HCT116 (cell line): ENCODE measurements around the gene OR10H2. TPM values are rescaled to one million over a fixed set of nuclear protein-coding genes. Genes with fewer than 3 reads are reported as not detected.

Source experiments
- ATAC-seq: fragments of 200-7000 bp; cut with Tn5 transposase; 2 replicates; pipeline ENCODE4 v1.9.1; 2020; ENCODE audit warnings: mild to moderate bottlenecking, moderate library complexity
- BruUV-seq: library from RNA; stranded (reverse); fragments of 400-500 nt; replicated peaks from 2 replicates; lab custom pipeline; 2021; lab: Mats Ljungman, UMichigan
- CTCF ChIA-PET: fragments of 300-600 bp; sonication (Branson Sonifier 250); formaldehyde crosslinking; loops from one replicate; lab custom pipeline; 2021; ENCODE audit warnings: antibody characterized with exemption; lab: Charles Lee
- POLR2A ChIA-PET: fragments of 300-600, 350-600 bp; sonication (Branson Sonifier 250); formaldehyde crosslinking; loops from one replicate; lab custom pipeline; 2021; ENCODE audit warnings: antibody characterized with exemption; lab: Charles Lee
- RAD21 ChIA-PET, 2 experiments: fragments of 300-600 bp; sonication (Branson Sonifier 250); formaldehyde crosslinking; loops; one replicate each; lab custom pipeline; 2023; ENCODE audit warnings: low total read pairs in 2 of 2; ENCODE audit not compliant: uncharacterized antibody in 2 of 2, unreplicated experiment in 2 of 2, low non-redundant PET in 1 of 2; lab: Charles Lee
- DNase-seq: peaks from one replicate; pipeline ENCODE4 v3.0.0-alpha.2; 2010; ENCODE audit warnings: low read depth, low spot score
- H2AFZ ChIP-seq: fragments of 200-600 bp; shearing (Covaris generic), sonication (generic); 2 replicates; pipeline ENCODE4 v1.6.1; 2017; ENCODE audit warnings: low read depth, mixed run types, mixed read lengths, antibody characterized with exemption, low read length; ENCODE audit not compliant: poor library complexity, severe bottlenecking
- H3K27ac ChIP-seq: 2 replicates; pipeline ENCODE4 v1.5.1; 2012; ENCODE audit warnings: low read depth, low read length
- H3K27me3 ChIP-seq: fragments of 200-600 bp; sonication (generic); 2 replicates; pipeline ENCODE4 v1.6.1; 2016; ENCODE audit warnings: mixed run types, low read length, mixed read lengths; ENCODE audit not compliant: insufficient read depth
- H3K36me3 ChIP-seq, 2 experiments: fragments of 200-500 bp in 1 of 2; fragments of 200-600 bp in 1 of 2; sonication (Bioruptor generic) in 1 of 2; sonication (generic) in 1 of 2; 2 replicates each; pipeline versions ENCODE4 v1.5.1 to v1.6.1; 2014 to 2016; ENCODE audit warnings: low read length in 2 of 2, inconsistent platforms in 1 of 2, mixed read lengths in 1 of 2, mixed run types in 1 of 2; ENCODE audit not compliant: insufficient read depth in 2 of 2, control insufficient read depth in 1 of 2
- H3K4me1 ChIP-seq, 2 experiments: fragments of 200-600 bp in 1 of 2; sonication (generic) in 1 of 2; 2 replicates each; pipeline versions ENCODE4 v1.5.1 to v1.6.1; 2012 to 2017; ENCODE audit warnings: low read length in 2 of 2, inconsistent platforms in 1 of 2, mild to moderate bottlenecking in 1 of 2, mixed read lengths in 1 of 2, mixed run types in 1 of 2, moderate library complexity in 1 of 2; ENCODE audit not compliant: insufficient read depth in 2 of 2, control insufficient read depth in 1 of 2
- H3K4me2 ChIP-seq: fragments of 200-600 bp; sonication (generic); 2 replicates; pipeline ENCODE4 v1.6.1; 2017; ENCODE audit warnings: mixed run types, low read length, mixed read lengths
- H3K4me3 ChIP-seq, 2 experiments: fragments of 200-600 bp in 1 of 2; sonication (generic) in 1 of 2; replicated peaks in 1 of 2; 2 replicates each; pipeline ENCODE4 v1.5.1; 2011 to 2016; ENCODE audit warnings: low read length in 2 of 2, control low read depth in 1 of 2, low read depth in 1 of 2, mild to moderate bottlenecking in 1 of 2, mixed read lengths in 1 of 2, mixed run types in 1 of 2
- H3K79me2 ChIP-seq: fragments of 200-600 bp; sonication (generic); 2 replicates; pipeline ENCODE4 v1.6.1; 2017; ENCODE audit warnings: mild to moderate bottlenecking, mixed run types, low read length, moderate library complexity, mixed read lengths; ENCODE audit not compliant: insufficient read depth
- H3K9ac ChIP-seq: fragments of 200-600 bp; sonication (generic); 2 replicates; pipeline ENCODE4 v1.6.1; 2016; ENCODE audit warnings: low read length, mixed read lengths
- H3K9me2 ChIP-seq: fragments of 200-600 bp; sonication (generic), shearing (Covaris generic); 2 replicates; pipeline ENCODE4 v1.6.1; 2017; ENCODE audit warnings: mixed run types, mild to moderate bottlenecking, moderate library complexity; ENCODE audit not compliant: insufficient read depth
- H3K9me3 ChIP-seq, 2 experiments: fragments of 200-500 bp in 1 of 2; fragments of 200-600 bp in 1 of 2; sonication (Bioruptor generic) in 1 of 2; sonication (generic) in 1 of 2; 2 replicates each; pipeline ENCODE4 v1.6.1; 2014 to 2017; ENCODE audit warnings: low read length in 2 of 2, mixed read lengths in 2 of 2, inconsistent platforms in 1 of 2, low read depth in 1 of 2, mild to moderate bottlenecking in 1 of 2, mixed run types in 1 of 2, moderate library complexity in 1 of 2; ENCODE audit not compliant: control insufficient read depth in 1 of 2, insufficient read depth in 1 of 2
- H4K20me1 ChIP-seq: fragments of 200-600 bp; sonication (generic), shearing (Covaris generic); 2 replicates; pipeline ENCODE4 v1.6.1; 2017; ENCODE audit warnings: mixed run types, mild to moderate bottlenecking, moderate library complexity; ENCODE audit not compliant: insufficient read depth
- ATF3 ChIP-seq: IDR thresholded peaks from 2 replicates; pipeline ENCODE4 v1.6.1; 2012
- CBX3 ChIP-seq: IDR thresholded peaks from 2 replicates; pipeline ENCODE4 v1.6.1; 2012; ENCODE audit warnings: low read depth
- CEBPB ChIP-seq: IDR thresholded peaks from 2 replicates; pipeline ENCODE4 v1.6.1; 2012; ENCODE audit warnings: low read depth
- CTCF ChIP-seq, 3 experiments: fragments of 200-600 bp in 1 of 3; sonication (generic) in 1 of 3; IDR thresholded peaks in 2 of 3; conservative IDR thresholded peaks in 1 of 3; 2 replicates each; pipeline ENCODE4 v1.5.1; 2012 to 2017; ENCODE audit warnings: low read depth in 2 of 3, low read length in 2 of 3, antibody characterized with exemption in 1 of 3, borderline replicate concordance in 1 of 3, control low read depth in 1 of 3, mild to moderate bottlenecking in 1 of 3, mixed read lengths in 1 of 3, mixed run types in 1 of 3, moderate library complexity in 1 of 3; ENCODE audit not compliant: insufficient read depth in 1 of 3
- EGR1 ChIP-seq: IDR thresholded peaks from 2 replicates; pipeline ENCODE4 v1.6.1; 2012; ENCODE audit warnings: low read depth
- EZH2 ChIP-seq: fragments of 200-600 bp; sonication (generic); IDR thresholded peaks from 2 replicates; pipeline ENCODE4 v1.6.1; 2017; ENCODE audit warnings: antibody characterized with exemption, mixed run types
- EZH2phosphoT487 ChIP-seq: fragments of 200-600 bp; IDR thresholded peaks from 2 replicates; pipeline ENCODE4 v1.6.1; 2018; ENCODE audit warnings: antibody characterized with exemption, borderline replicate concordance
- FOSL1 ChIP-seq: IDR thresholded peaks from 2 replicates; pipeline ENCODE4 v1.6.1; 2012; ENCODE audit warnings: low read depth
- JUND ChIP-seq: IDR thresholded peaks from 2 replicates; pipeline ENCODE4 v1.6.1; 2012
- MAX ChIP-seq: IDR thresholded peaks from 2 replicates; pipeline ENCODE4 v1.6.1; 2012
- POLR2A ChIP-seq: IDR thresholded peaks from 2 replicates; pipeline ENCODE4 v1.7.0; 2011; ENCODE audit warnings: borderline replicate concordance; ENCODE audit not compliant: insufficient read depth, insufficient read length; ENCODE audit errors: extremely low read depth
- POLR2AphosphoS5 ChIP-seq: IDR thresholded peaks from 2 replicates; pipeline ENCODE4 v1.6.1; 2011; ENCODE audit warnings: mild to moderate bottlenecking, low read depth, low read length, moderate library complexity
- RAD21 ChIP-seq: IDR thresholded peaks from 2 replicates; pipeline ENCODE4 v1.6.1; 2012; ENCODE audit warnings: low read depth, mild to moderate bottlenecking
- SP1 ChIP-seq: IDR thresholded peaks from 2 replicates; pipeline ENCODE4 v1.6.1; 2012; ENCODE audit warnings: low read depth
- SRF ChIP-seq: IDR thresholded peaks from 2 replicates; pipeline ENCODE4 v1.6.1; 2012; ENCODE audit warnings: low read depth
- TCF7L2 ChIP-seq: IDR thresholded peaks from 2 replicates; pipeline ENCODE4 v1.7.0; 2011; ENCODE audit warnings: borderline replicate concordance, inconsistent platforms; ENCODE audit not compliant: insufficient read depth, insufficient read length; ENCODE audit errors: extremely low read depth
- ZBTB33 ChIP-seq: IDR thresholded peaks from 2 replicates; pipeline ENCODE4 v1.6.1; 2011; ENCODE audit warnings: mild to moderate bottlenecking, low read length, moderate library complexity; ENCODE audit not compliant: insufficient replicate concordance; ENCODE audit errors: extremely low read depth
- ZFX ChIP-seq: fragments of 450-650 bp; IDR thresholded peaks from 2 replicates; pipeline ENCODE4 v1.6.1; 2017
- ZNF274 ChIP-seq: fragments of 200-500 bp; sonication (Bioruptor generic); IDR thresholded peaks from 2 replicates; pipeline ENCODE4 v1.6.1; 2014; ENCODE audit warnings: mild to moderate bottlenecking, low read depth, low read length, inconsistent platforms
- intact Hi-C: fragments of 100-400 bp; cut with micrococcal nuclease; formaldehyde crosslinking; loops from 2 replicates; pipeline ENCODE4 v1.10.0; 2022
- total RNA-seq: library from RNA; stranded (reverse); gene quantifications from one replicate; pipeline ENCODE4 v1.2.1, GENCODE V29; 2021; ENCODE audit not compliant: unreplicated experiment

OR10H2 gene
- total RNA-seq, 1 experiment from 2014 or later, result not detected

- no peaks in the 10 kb centered on the region for H3K36me3 ChIP-seq
- no peak for ATAC-seq
These were observed 13.2 kb upstream of the OR10H2 start for GRCh38 chr19:15714638-15715037.

GRCh38 chr19:15715642-15716041 is 12.2 kb upstream of the OR10H2 start:
- ChIA-PET RAD21 (no interaction called here), CTCF (no interaction called here), POLR2A (no interaction called here)
- Histone ChIP-seq H4K20me1 (no peaks in the 10 kb centered on the region), H2AFZ (no peak overlapping the region), H3K79me2 (no peaks in the 10 kb centered on the region), H3K4me2 (no peak overlapping the region), H3K4me1 (no peaks in the 10 kb centered on the region), H3K27ac (no peak overlapping the region), H3K36me3 (no peaks in the 10 kb centered on the region), H3K27me3 (peaks cover 21% of the 10 kb centered on the region), H3K9ac (no peak overlapping the region), H3K4me3 (no peak overlapping the region), H3K9me2 (no peaks in the 10 kb centered on the region), H3K9me3 (no peaks in the 10 kb centered on the region)
- no TSS peak for BruUV-seq
- DNase-seq, result no peak
- intact Hi-C loops, result no loop called here
- ATAC-seq, result no peak
- TF ChIP-seq ZFX (no peak), CBX3 (no peak), SRF (no peak), TCF7L2 (no peak), CEBPB (no peak), FOSL1 (no peak), RAD21 (no peak), JUND (no peak), CTCF (IDR thresholded peaks at IDR 0.05 in 2 of 3, conservative IDR thresholded peaks at IDR 0.05 in 1 of 3; ENCODE audit: borderline replicate concordance in 1 of 3, insufficient read depth in 1 of 3, low read depth in 2 of 3, low read length in 2 of 3) (no peak), POLR2AphosphoS5 (no peak), ATF3 (no peak), MAX (no peak), EZH2 (no peak), EZH2phosphoT487 (no peak), SP1 (no peak), POLR2A (no peak), EGR1 (no peak), ZBTB33 (no peak)

More at GRCh38 chr19:15714638-15715037, 13.2 kb upstream of the OR10H2 start:
- POLR2A ChIA-PET, result no interaction called here
- no peaks in the 10 kb centered on the region for H3K9me2 ChIP-seq
- no peak for DNase-seq
- H3K27me3 ChIP-seq, result peaks cover 17% of the 10 kb centered on the region
- H3K4me3 ChIP-seq, result no peak overlapping the region
- H4K20me1 ChIP-seq, result no peaks in the 10 kb centered on the region
- CTCF ChIA-PET, result no interaction called here
- BruUV-seq, result no TSS peak
- intact Hi-C loops, result no loop called here
- no peak overlapping the region for H2AFZ ChIP-seq
- TF ChIP-seq ZNF274 (no peak), FOSL1 (no peak), POLR2AphosphoS5 (no peak)
- H3K9ac ChIP-seq, result no peak overlapping the region
- no peaks in the 10 kb centered on the region for H3K79me2 ChIP-seq
- RAD21 ChIA-PET, result no interaction called here
- H3K27ac ChIP-seq, result no peak overlapping the region
- H3K9me3 ChIP-seq, result no peaks in the 10 kb centered on the region
- H3K4me1 ChIP-seq, result no peaks in the 10 kb centered on the region
- H3K4me2 ChIP-seq, result no peak overlapping the region
